ENCODE results near the gene SLC25A22.

Gene SLC25A22

DNA sequence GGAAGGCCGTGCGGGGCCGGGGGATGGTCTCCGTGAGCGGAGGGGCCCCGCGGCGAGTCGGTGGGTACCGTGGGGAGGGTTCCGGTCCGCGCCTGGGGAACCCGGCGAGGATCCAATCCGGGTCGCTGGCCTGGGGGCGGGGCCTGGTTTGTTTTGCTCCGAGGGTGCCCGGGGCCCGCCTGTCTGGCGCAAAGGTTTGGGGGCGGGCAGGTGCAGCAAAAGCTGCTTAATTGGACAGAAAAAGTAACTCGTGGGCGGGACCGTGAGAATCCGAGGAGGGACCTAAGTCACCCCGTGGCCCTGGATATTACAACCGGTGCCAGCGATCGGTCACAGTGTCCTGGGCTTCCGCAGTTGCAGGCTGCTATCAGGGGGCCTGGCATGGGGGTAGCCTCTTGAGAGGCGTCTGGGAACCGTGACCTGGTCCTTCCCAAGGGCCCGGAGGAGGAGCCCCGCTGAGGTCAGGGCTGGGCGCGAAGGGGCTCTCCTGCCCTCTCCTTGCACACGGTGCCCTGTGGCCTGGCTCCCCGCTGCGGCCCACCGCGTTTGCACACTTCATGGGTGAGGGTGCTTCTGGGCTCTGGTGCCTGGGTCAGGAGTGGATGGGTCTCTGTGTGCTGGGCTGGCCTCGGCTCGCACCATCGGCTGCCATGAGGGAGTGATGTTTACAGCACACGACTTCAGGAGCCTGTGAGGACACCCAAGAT is 22.0 kb upstream of the SLC25A22 start:
- intact Hi-C loops (cut with DNase I; ENCODE audit: low total_unique reads): no loop called here
- peak; percentile 93 to 97 for DNase-seq
- TF ChIP-seq, protein P1, sequence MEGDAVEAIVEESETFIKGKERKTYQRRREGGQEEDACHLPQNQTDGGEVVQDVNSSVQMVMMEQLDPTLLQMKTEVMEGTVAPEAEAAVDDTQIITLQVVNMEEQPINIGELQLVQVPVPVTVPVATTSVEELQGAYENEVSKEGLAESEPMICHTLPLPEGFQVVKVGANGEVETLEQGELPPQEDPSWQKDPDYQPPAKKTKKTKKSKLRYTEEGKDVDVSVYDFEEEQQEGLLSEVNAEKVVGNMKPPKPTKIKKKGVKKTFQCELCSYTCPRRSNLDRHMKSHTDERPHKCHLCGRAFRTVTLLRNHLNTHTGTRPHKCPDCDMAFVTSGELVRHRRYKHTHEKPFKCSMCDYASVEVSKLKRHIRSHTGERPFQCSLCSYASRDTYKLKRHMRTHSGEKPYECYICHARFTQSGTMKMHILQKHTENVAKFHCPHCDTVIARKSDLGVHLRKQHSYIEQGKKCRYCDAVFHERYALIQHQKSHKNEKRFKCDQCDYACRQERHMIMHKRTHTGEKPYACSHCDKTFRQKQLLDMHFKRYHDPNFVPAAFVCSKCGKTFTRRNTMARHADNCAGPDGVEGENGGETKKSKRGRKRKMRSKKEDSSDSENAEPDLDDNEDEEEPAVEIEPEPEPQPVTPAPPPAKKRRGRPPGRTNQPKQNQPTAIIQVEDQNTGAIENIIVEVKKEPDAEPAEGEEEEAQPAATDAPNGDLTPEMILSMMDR (IDR thresholded peaks at IDR 0.05): no peak
- H3K4me1 ChIP-seq: peaks cover 5 to 55% (median 28%) of the 10 kb centered on the region in 4 donors
- peaks cover 0 to 12% of the 10 kb centered on the region in 2 donors for H3K27me3 ChIP-seq
- H3K27ac ChIP-seq: peak overlapping the region; percentile 97 to 100
- no peaks in the 10 kb centered on the region for H3K9me3 ChIP-seq
- H3K4me3 ChIP-seq: peak overlapping the region; percentile 88 to 97
- H3K36me3 ChIP-seq: peaks cover 35 to 40% (median 38%) of the 10 kb centered on the region in 3 donors

- Histone ChIP-seq H3K27ac (peak overlapping the region; percentile 97 to 100), H3K9me3 (no peaks in the 10 kb centered on the region), H3K4me1 (peaks cover 5 to 48% (median 28%) of the 10 kb centered on the region in 4 donors), H3K27me3 (peaks cover 0 to 4% of the 10 kb centered on the region in 2 donors), H3K4me3 (peak overlapping the region; percentile 88 to 97), H3K36me3 (peaks cover 27 to 35% (median 31%) of the 10 kb centered on the region in 3 donors)
- TF ChIP-seq, protein P1 (IDR thresholded peaks at IDR 0.05): peak; percentile 39 to 58
- intact Hi-C loops (cut with DNase I; ENCODE audit: low total_unique reads): no loop called here
- DNase-seq: peak; percentile 89 to 96
These were observed 21.2 kb upstream of the SLC25A22 start for GRCh38 chr11:819129-819931.

DNA sequence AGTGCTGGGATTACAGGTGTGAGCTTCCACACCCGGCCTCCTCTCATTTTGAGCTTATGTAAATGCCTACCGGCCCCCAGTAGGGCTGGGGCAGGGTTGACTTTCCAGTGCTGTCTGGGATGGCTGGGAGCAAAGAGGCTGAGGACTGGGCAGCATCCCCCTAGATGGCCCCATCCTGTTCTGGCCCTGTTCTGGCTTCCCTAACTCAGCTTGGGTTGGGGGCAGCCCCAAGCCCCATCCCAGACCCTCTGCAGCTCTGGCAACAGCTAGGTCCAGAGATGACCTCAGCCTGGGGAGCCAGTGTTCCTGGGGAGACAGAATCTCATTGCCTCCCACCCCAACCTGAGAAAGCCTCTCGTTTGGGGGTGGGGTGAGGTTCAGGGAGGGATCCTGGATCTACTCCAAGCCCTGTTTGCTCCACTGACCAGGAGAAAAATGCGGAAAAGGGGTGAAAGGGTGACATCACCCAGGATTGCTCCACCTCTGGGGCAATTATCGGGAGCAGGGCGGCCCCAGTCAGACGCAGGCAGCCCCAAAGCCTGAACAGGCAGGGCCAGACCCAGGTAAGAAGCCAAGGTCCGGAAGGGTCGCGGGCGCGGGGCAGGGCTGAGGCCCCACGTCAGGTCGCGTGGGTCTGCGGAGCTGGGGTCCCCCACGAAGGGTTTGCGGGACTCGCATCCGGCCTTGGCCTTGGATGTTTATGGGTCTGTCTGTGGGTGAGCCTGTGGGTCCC is 20.5 kb upstream of the SLC25A22 start, which contains the start of gene PNPLA2:
TSS of gene PNPLA2 (plus strand) at position 519 of the 733 bp plus-strand sequence. CDS start 805 bp downstream, outside the sequence.
- Histone ChIP-seq H3K36me3 (peaks cover 22 to 33% (median 27%) of the 10 kb centered on the region in 3 donors), H3K4me1 (peaks cover 5 to 40% (median 28%) of the 10 kb centered on the region in 4 donors), H3K27me3 (no peaks in the 10 kb centered on the region), H3K4me3 (peak within 1 kb of the TSS; percentile 88 to 97), H3K9me3 (no peaks in the 10 kb centered on the region), H3K27ac (peak within 1 kb of the TSS; percentile 97 to 100)
- intact Hi-C loops (cut with DNase I; ENCODE audit: low total_unique reads): no loop called here
- TF ChIP-seq, protein P1 (IDR thresholded peaks at IDR 0.05): no peak
- DNase-seq: peak in 1 of 2 donors; percentile 63

- no peaks in the 10 kb centered on the region for H3K9me3 ChIP-seq
- DNase-seq: no peak
- no peaks in the 10 kb centered on the region for H3K27me3 ChIP-seq
- TF ChIP-seq, protein P1 (IDR thresholded peaks at IDR 0.05): no peak
- H3K4me1 ChIP-seq: peaks cover 3 to 32% (median 25%) of the 10 kb centered on the region in 4 donors
- no peak overlapping the region for H3K27ac ChIP-seq
- intact Hi-C loops (cut with DNase I; ENCODE audit: low total_unique reads): no loop called here
- H3K36me3 ChIP-seq: peaks cover 24 to 33% (median 27%) of the 10 kb centered on the region in 3 donors
- no peak overlapping the region for H3K4me3 ChIP-seq
These were observed 18.3 kb upstream of the SLC25A22 start for GRCh38 chr11:816433-816779.

- Histone ChIP-seq H3K27ac (no peak overlapping the region), H3K9me3 (no peaks in the 10 kb centered on the region), H3K27me3 (no peaks in the 10 kb centered on the region), H3K4me1 (peaks cover 0 to 32% (median 25%) of the 10 kb centered on the region in 4 donors), H3K36me3 (peaks cover 26 to 35% (median 29%) of the 10 kb centered on the region in 3 donors), H3K4me3 (no peak overlapping the region)
- DNase-seq: no peak
- TF ChIP-seq, protein P1 (IDR thresholded peaks at IDR 0.05): no peak
- intact Hi-C loops (cut with DNase I; ENCODE audit: low total_unique reads): no loop called here
These were observed 17.8 kb upstream of the SLC25A22 start for GRCh38 chr11:815675-816432.

Data from tibial artery (tissue), 4 donors.